Transverse colon (tissue), 4 donors: ENCODE results near the gene PRTG. TPM values are rescaled to one million over a fixed set of nuclear protein-coding genes. Genes with fewer than 3 reads are reported as not detected.
"Not testable (repeated sequence)": the region's sequence is repeated elsewhere in the genome, so short reads cannot be mapped to it uniquely, and the experiment has no call there.

ENCODE experiments used
- DNase-seq: peaks from one replicate; pipeline ENCODE4 v3.0.0-alpha.2; 2019
- H3K27ac ChIP-seq, 4 donors: fragments of 200-600 bp; sonication (generic); 2 replicates each; pipeline ENCODE4 v1.5.1; 2016 to 2018; ENCODE audit warnings: inconsistent platforms in 4 of 4
- H3K27me3 ChIP-seq: fragments of 200-600 bp; sonication (generic); 2 replicates; pipeline ENCODE4 v1.5.1; 2017; ENCODE audit warnings: inconsistent platforms
- H3K36me3 ChIP-seq, 4 donors: fragments of 200-600 bp; sonication (generic); 2 replicates each; pipeline ENCODE4 v1.5.1; 2017 to 2019; ENCODE audit warnings: inconsistent platforms in 4 of 4
- H3K4me1 ChIP-seq, 4 donors: fragments of 200-600 bp; sonication (generic); 2 replicates each; pipeline ENCODE4 v1.5.1; 2017 to 2020; ENCODE audit warnings: inconsistent platforms in 4 of 4
- H3K4me3 ChIP-seq, 4 donors: fragments of 200-600 bp; sonication (generic); 1 replicate in 1 of 4; 2 replicates in 3 of 4; pipeline versions ENCODE4 v1.5.1 to v1.6.1; 2017 to 2019; ENCODE audit warnings: inconsistent platforms in 4 of 4
- H3K9me3 ChIP-seq, 2 donors: fragments of 200-600 bp; sonication (generic); 2 replicates each; pipeline ENCODE4 v1.5.1; 2017 to 2019; ENCODE audit warnings: inconsistent platforms in 2 of 2
- EP300 ChIP-seq: sonication (generic); formaldehyde crosslinking; IDR thresholded peaks from one replicate; pipeline ENCODE4 v1.6.1; 2017; ENCODE audit warnings: antibody characterized with exemption, low read depth
- POLR2A ChIP-seq: fragments of 450-650 bp; IDR thresholded peaks from one replicate; pipeline ENCODE4 v1.6.1; 2016; ENCODE audit warnings: antibody characterized with exemption, mild to moderate bottlenecking, moderate library complexity
- POLR2AphosphoS5 ChIP-seq, 3 donors: sonication (generic); formaldehyde crosslinking; IDR thresholded peaks; one replicate each; pipeline ENCODE4 v1.6.1; 2016; ENCODE audit warnings: antibody characterized with exemption in 3 of 3
- WGBS, 2 donors: methylation state at CpG; one replicate each; pipeline ENCODE4 v1.1.5; 2018; ENCODE audit warnings: low coverage in 1 of 2; 5-methylcytosine and 5-hydroxymethylcytosine counted together
- in situ Hi-C, 4 donors: fragments of 200-750 bp; cut with MboI; loops; one replicate each; pipeline versions ENCODE4 v1.15.0 to v1.15.1; 2017; ENCODE audit warnings: low sequenced_read_pairs in 3 of 4, low pct_ligation_motif_present in 1 of 4, low pct_unique_long_range_greater_than_20kb in 1 of 4
- intact Hi-C: fragments of 100-400 bp; cut with DNase I; formaldehyde crosslinking; loops from one replicate; pipeline ENCODE4 v1.15.1; 2023; ENCODE audit warnings: low total_unique reads
- total RNA-seq, 4 donors: library from RNA; depleted of rRNA; stranded (reverse); fragments of >200 nt; gene quantifications; one replicate each; pipeline ENCODE4 v1.1.0, GENCODE V29; 2016
- TF ChIP-seq, protein P1 (sequence below), 5 experiments: fragments of 200-600 bp in 3 of 5; fragments of 450-650 bp in 2 of 5; sonication (generic) in 3 of 5; IDR thresholded peaks; 1 replicate in 2 of 5; 2 replicates in 3 of 5; pipeline ENCODE4 v1.5.1; 2016 to 2017; ENCODE audit warnings: antibody characterized with exemption in 5 of 5, inconsistent platforms in 3 of 5, mild to moderate bottlenecking in 2 of 5, moderate library complexity in 1 of 5

Gene PRTG
- total RNA-seq, 4 donors from 2014 or later = 0.20 to 0.75 (median 0.66) TPM

DNA sequence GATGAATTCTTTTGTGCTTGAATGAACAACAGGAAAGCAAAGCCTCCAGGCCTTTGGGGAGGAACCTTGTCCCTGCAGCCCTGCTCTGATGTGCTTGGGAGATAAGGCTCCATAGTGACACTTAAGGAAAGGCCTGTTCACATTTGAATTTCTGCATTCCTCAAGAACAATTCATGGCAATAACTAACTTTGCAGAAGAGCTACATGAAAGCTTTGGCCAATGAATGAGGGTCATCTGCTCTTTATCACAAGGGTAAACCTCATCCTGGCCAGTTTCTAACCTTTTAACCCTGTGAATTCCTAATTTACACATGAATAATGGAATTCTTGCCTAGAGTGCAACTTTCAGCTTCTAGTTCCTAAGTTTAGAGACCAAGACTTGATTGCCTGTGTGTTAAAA is 5.6 kb downstream of the PRTG start:
- TF ChIP-seq EP300 (no peak), POLR2A (no peak)
- TF ChIP-seq, protein P1, sequence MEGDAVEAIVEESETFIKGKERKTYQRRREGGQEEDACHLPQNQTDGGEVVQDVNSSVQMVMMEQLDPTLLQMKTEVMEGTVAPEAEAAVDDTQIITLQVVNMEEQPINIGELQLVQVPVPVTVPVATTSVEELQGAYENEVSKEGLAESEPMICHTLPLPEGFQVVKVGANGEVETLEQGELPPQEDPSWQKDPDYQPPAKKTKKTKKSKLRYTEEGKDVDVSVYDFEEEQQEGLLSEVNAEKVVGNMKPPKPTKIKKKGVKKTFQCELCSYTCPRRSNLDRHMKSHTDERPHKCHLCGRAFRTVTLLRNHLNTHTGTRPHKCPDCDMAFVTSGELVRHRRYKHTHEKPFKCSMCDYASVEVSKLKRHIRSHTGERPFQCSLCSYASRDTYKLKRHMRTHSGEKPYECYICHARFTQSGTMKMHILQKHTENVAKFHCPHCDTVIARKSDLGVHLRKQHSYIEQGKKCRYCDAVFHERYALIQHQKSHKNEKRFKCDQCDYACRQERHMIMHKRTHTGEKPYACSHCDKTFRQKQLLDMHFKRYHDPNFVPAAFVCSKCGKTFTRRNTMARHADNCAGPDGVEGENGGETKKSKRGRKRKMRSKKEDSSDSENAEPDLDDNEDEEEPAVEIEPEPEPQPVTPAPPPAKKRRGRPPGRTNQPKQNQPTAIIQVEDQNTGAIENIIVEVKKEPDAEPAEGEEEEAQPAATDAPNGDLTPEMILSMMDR (IDR thresholded peaks at IDR 0.05) = no peak
- Histone ChIP-seq H3K36me3 (no peaks in the 10 kb centered on the region), H3K27ac (no peak overlapping the region), H3K4me3 (no peak overlapping the region), H3K9me3 (no peaks in the 10 kb centered on the region), H3K27me3 (peaks cover 40% of the 10 kb centered on the region), H3K4me1 (peaks cover 2 to 22% (median 8%) of the 10 kb centered on the region in 4 donors)
- DNase-seq = no peak
- in situ Hi-C loops = no loop called here
- intact Hi-C loops = no loop called here

DNA sequence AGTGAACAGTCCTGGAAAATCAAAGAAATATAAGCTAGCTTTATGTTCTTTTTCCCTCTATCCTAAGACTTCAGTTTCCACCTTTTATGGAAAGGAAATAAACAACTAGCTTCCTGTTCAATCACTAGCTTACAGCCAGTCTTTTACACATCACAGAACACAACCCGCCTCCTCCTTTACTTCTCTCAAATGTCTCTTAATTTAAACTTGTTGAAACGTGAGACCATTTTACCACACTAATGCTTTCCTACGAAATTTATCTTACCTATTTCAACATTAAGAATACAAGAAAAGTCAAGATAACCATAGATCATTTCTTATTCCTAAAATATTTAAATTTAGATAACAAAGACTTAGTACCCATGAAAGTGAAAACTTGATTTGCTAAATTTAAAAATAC is 6.2 kb downstream of the PRTG start:
- peaks cover 2 to 15% (median 5%) of the 10 kb centered on the region in 4 donors for H3K4me1 ChIP-seq
- no peaks in the 10 kb centered on the region for H3K9me3 ChIP-seq
- H3K27ac ChIP-seq = no peak overlapping the region
- no peak for DNase-seq
- intact Hi-C loops (no loop called here), in situ Hi-C loops (no loop called here)
- TF ChIP-seq POLR2AphosphoS5 (IDR thresholded peaks at IDR 0.05) (no peak), POLR2A (no peak), EP300 (no peak)
- TF ChIP-seq, protein P1 (IDR thresholded peaks at IDR 0.05) = no peak
- no peaks in the 10 kb centered on the region for H3K36me3 ChIP-seq
- no peak overlapping the region for H3K4me3 ChIP-seq
- 74 to 76% methylated on average over 3 of the region's 3 CpGs for WGBS, 2 donors
- H3K27me3 ChIP-seq = peaks cover 33% of the 10 kb centered on the region

DNA sequence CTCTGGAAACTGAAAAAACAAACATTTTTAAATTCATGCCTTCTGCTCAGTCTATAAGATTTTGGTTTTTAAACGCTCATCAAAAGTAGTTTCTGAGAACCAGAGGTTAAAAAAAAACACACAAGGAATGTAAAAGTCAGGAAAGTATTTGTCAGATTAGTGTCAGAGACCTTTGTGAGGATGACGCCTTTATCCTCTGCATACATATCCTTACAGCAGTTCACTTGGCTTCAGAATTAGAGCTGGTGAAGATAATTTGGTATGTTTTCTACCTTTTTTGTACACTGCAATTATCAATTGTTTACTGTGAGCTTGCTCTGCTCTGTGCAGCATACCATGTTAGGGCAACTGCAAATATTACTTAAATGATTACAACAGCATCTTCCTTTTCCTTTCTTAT is 8.3 kb downstream of the PRTG start:
- TF ChIP-seq POLR2A (no peak), POLR2AphosphoS5 (IDR thresholded peaks at IDR 0.05) (no peak), EP300 (no peak)
- TF ChIP-seq, protein P1 (IDR thresholded peaks at IDR 0.05) = no peak
- intact Hi-C loops (no loop called here), in situ Hi-C loops (no loop called here)
- WGBS, 2 donors = 69 to 77% methylated on average over 2 of the region's 2 CpGs
- Histone ChIP-seq H3K4me3 (no peak overlapping the region), H3K27me3 (peaks cover 12% of the 10 kb centered on the region), H3K36me3 (no peaks in the 10 kb centered on the region), H3K9me3 (no peaks in the 10 kb centered on the region), H3K27ac (no peak overlapping the region), H3K4me1 (no peaks in the 10 kb centered on the region)
- no peak for DNase-seq

DNA sequence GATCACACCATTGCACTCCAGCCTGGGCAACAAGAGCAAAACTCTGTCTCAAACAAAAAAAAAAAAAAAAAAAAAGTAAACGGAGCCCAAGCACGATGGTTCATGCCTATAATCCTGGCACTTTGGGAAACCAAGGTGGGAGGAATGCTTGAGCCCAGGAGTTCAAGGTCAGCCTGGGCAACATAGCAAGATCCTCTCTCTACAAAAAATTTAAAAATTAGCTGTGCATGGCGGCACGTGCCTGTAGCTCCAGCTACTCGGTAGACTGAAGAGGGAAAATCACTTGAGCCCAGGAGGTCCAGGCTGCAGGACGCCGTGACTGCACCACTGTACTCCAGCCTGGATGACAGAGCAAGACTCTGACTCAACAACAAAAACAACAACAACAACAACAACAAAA is 9.5 kb downstream of the PRTG start:
- 95 to 100% methylated on average over 7 of the region's 7 CpGs for WGBS, 2 donors
- H3K4me3 ChIP-seq, H3K36me3 ChIP-seq, H3K4me1 ChIP-seq, H3K27me3 ChIP-seq, DNase-seq, H3K9me3 ChIP-seq, intact Hi-C loops, in situ Hi-C loops, H3K27ac ChIP-seq: not testable (repeated sequence)

DNA sequence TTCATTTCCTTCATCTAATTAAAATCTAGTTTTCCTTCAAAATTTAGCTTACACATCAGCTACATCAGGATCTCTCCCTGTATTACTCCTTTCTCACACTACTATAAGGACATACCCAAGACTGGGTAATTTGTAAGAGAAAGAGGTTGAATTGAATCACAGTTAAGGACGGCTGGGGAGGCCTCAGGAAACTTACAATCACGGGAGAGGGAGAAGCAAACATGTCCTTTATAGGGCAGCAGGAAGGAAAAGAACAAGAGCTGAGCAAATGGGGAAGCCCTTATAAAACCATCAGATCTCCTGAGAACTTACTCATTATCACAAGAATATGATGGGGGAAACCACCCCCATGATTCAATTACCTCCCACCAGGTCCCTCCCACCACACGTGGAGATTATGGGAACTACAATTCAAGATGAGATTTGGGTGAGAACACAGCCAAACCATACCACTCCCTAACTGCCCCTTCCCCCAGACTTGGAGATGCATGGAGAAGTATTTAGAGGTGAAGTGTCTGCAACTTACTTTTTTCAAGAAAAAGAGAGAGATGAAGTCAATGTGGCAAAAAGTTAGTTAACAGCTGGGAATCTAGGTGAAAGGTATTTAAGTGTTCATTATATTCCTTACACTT is 21.3 kb downstream of the PRTG start:
- intact Hi-C loops = no loop called here
- TF ChIP-seq EP300 (no peak), POLR2AphosphoS5 (IDR thresholded peaks at IDR 0.05) (no peak), POLR2A (no peak)
- TF ChIP-seq, protein P1 (IDR thresholded peaks at IDR 0.05) = no peak
- 0 to 48% methylated on average over 1 to 3 of the region's 3 CpGs for WGBS, 2 donors

More for the DNA sequence above, 21.3 kb downstream of the PRTG start:
- Histone ChIP-seq H3K4me1 (no peaks in the 10 kb centered on the region), H3K9me3 (no peaks in the 10 kb centered on the region), H3K4me3 (no peak overlapping the region), H3K27ac (no peak overlapping the region), H3K36me3 (no peaks in the 10 kb centered on the region), H3K27me3 (no peaks in the 10 kb centered on the region)
- in situ Hi-C loops = no loop called here
- DNase-seq = no peak
